ENCODE data around the gene PATL1. TPM values are rescaled to one million over a fixed set of nuclear protein-coding genes. Genes with fewer than 3 reads are reported as not detected.

PATL1 gene
- total RNA-seq: 10 to 100 TPM; 19.0 to 25.6 (median 22.9) TPM

GRCh38 chr11:59668950-59669610, at the start of gene PATL1:
TSS of gene PATL1 (minus strand) at chr11:59669037. CDS start at chr11:59668895, 142 bp downstream.
- no peak for TF ChIP-seq CTCF (IDR thresholded peaks at IDR 0.05)
- peak; percentile 64 to 86 for TF ChIP-seq POLR2A (IDR thresholded peaks at IDR 0.05)
- Histone ChIP-seq H3K27me3 (no peaks in the 10 kb centered on the region), H3K27ac (peak within 1 kb of the TSS; percentile 91 to 99 (median 96)), H3K36me3 (peaks cover 0 to 27% (median 0%) of the 10 kb centered on the region in 3 donors), H3K9me3 (no peaks in the 10 kb centered on the region), H3K4me3 (peak within 1 kb of the TSS; percentile 80 to 99 (median 91)), H3K4me1 (peaks cover 4 to 28% (median 8%) of the 10 kb centered on the region in 4 donors)
- DNase-seq: peak; percentile 99 to 100 (median 99)

- no peaks in the 10 kb centered on the region for H3K36me3 ChIP-seq
- no peak for DNase-seq
- TF ChIP-seq CTCF (IDR thresholded peaks at IDR 0.05): no peak
- no peak for TF ChIP-seq POLR2A (IDR thresholded peaks at IDR 0.05)
Observed at GRCh38 chr11:59716051-59716450, 47.2 kb upstream of the PATL1 start.

GRCh38 chr11:59713745-59714144, 44.9 kb upstream of the PATL1 start, which contains the start of gene OR10V1:
TSS of gene OR10V1 (minus strand) at chr11:59713845. CDS start at chr11:59713845, 0 bp downstream.
- H3K4me3 ChIP-seq: no peak within 1 kb of the TSS
- H3K27ac ChIP-seq: no peak within 1 kb of the TSS
- H3K27me3 ChIP-seq: no peaks in the 10 kb centered on the region
- no peaks in the 10 kb centered on the region for H3K4me1 ChIP-seq
- no peak for DNase-seq
- no peaks in the 10 kb centered on the region for H3K9me3 ChIP-seq
- TF ChIP-seq CTCF (IDR thresholded peaks at IDR 0.05): no peak
- TF ChIP-seq POLR2A (IDR thresholded peaks at IDR 0.05): no peak
- H3K36me3 ChIP-seq: no peaks in the 10 kb centered on the region

More at GRCh38 chr11:59716051-59716450, 47.2 kb upstream of the PATL1 start:
- Histone ChIP-seq H3K4me3 (no peak overlapping the region), H3K27me3 (no peaks in the 10 kb centered on the region), H3K9me3 (no peaks in the 10 kb centered on the region), H3K27ac (no peak overlapping the region), H3K4me1 (no peaks in the 10 kb centered on the region)

GRCh38 chr11:59710136-59710847, 41.5 kb upstream of the PATL1 start:
- no peaks in the 10 kb centered on the region for H3K4me1 ChIP-seq
- no peaks in the 10 kb centered on the region for H3K36me3 ChIP-seq
- H3K9me3 ChIP-seq: no peaks in the 10 kb centered on the region
- H3K4me3 ChIP-seq: no peak overlapping the region
- TF ChIP-seq POLR2A (IDR thresholded peaks at IDR 0.05) (no peak), CTCF (IDR thresholded peaks at IDR 0.05) (no peak)
- H3K27me3 ChIP-seq: no peaks in the 10 kb centered on the region
- DNase-seq: no peak
- no peak overlapping the region for H3K27ac ChIP-seq

- TF ChIP-seq CTCF (IDR thresholded peaks at IDR 0.05) (no peak), POLR2A (IDR thresholded peaks at IDR 0.05) (no peak)
- no peaks in the 10 kb centered on the region for H3K27me3 ChIP-seq
- H3K4me1 ChIP-seq: no peaks in the 10 kb centered on the region
- no peak overlapping the region for H3K27ac ChIP-seq
- H3K4me3 ChIP-seq: no peak overlapping the region
- no peak for DNase-seq
- no peaks in the 10 kb centered on the region for H3K9me3 ChIP-seq
- H3K36me3 ChIP-seq: no peaks in the 10 kb centered on the region
Observed at GRCh38 chr11:59708537-59708936, 39.7 kb upstream of the PATL1 start.
